Umbilical cord (tissue), 2 donors: Measurements from ENCODE around the gene C6orf15. TPM values are rescaled to one million over a fixed set of nuclear protein-coding genes. Genes with fewer than 3 reads are reported as not detected.

ENCODE experiments used
- DNase-seq: peaks from one replicate; pipeline ENCODE4 v3.0.0-alpha.2; 2015; ENCODE audit warnings: low spot score
- total RNA-seq: library from RNA; depleted of rRNA; stranded (reverse); fragments of >200 nt; gene quantifications from one replicate; pipeline ENCODE4 v1.2.3, GENCODE V29; 2014; ENCODE audit warnings: low replicate concordance; ENCODE audit not compliant: insufficient read depth

C6orf15 gene
- total RNA-seq, 1 donor from 2014 or later = not detected

DNA sequence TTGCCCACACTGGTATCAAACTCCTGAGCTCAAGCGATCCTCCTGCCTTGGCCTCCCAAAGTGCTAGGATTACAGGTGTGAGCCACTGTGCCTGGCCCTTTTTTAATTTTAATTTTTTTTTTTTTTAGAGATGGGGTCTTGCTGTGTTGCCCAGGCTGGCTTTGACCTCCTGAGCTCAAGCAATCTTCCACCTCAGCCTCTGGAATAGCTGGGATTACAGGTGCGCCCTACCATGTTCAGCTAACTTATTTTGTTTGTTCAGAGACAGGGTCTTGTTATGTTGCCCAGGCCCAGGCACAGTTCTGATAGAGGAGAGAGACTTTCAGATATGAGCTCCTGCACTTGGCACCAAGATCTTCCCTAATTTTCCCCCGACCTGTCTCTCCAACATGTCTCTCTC is 18.4 kb upstream of the C6orf15 start:
- DNase-seq = no peak

- DNase-seq = no peak
Measured at GRCh38 chr6:31129130-31129529, 16.8 kb upstream of the C6orf15 start.

GRCh38 chr6:31128093-31128676 is 15.8 kb upstream of the C6orf15 start:
- peak; percentile 52 for DNase-seq

DNA sequence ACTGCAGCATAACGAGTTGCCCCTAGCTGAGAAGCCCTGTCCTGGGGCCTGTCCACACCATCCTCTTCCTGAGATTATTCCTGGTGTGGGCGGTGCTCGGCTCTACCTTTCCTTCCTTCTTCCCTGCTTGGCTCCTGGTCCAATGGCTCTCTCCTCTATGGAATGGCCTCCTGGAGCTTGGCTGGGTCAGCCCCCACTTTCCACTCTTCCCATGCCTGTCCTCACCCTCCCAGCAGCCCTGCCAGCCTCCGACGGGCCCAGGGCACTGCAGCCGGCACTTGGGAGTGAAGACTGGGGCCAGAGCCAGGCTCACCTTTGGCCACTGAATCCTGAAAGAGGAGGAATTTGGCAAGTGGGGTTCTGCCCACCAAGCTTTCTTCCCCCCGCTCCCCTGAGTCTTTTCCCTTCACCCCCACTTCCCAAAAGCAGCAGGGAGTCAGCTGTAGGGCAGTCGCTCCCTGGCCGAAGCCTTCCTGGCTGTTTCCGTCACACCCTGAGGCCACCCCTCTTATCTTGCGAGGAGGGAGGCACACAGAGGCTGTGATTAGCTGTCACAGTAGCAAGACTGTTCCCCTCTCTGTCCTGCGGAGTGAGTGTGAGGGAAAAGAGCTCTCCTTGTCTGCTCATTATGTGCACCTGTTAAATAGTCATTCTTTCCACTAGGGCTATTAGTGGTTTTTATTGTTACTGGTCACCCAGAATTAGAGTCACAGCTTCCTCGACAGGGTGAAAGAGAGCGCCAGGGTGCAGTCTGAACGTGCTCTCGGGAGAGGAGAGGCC is 14.2 kb upstream of the C6orf15 start:
- no peak for DNase-seq

DNA sequence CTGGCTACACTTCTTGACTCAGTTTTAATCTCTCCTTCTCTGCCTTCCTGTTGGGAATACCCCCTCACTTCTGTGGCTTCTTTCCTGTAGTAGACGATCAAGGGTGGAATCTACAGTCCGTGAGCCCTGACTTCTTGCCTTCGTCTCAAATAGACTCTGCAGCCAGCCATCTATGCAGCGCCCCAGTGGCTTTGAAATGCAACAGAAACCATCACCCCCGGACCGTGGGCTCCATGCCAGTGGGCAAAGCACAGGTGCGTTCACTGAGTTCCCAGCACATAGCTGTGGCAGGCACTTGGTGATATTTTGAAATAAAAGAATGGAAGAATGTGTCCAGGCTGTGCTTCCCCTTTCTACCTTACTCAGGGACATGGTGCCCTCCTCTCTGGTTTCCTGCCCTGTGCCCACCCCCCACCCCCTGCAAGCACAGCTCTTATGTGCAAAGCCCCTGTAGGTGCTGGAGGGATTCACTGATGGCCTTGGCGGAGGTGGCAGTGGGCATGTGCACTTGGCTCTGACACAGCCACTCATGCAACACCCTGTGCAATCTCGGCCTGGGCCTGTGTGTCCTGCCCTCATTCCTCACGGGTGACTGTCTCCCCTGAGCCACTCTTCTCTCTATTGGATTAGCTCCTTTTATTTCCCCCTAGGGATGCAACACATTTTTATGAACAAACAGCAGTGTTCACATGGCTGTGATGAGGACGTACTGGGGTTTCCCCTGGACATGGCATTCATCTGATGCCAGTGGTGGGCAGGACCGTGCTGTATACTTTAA is 13.4 kb upstream of the C6orf15 start:
- no peak for DNase-seq

DNA sequence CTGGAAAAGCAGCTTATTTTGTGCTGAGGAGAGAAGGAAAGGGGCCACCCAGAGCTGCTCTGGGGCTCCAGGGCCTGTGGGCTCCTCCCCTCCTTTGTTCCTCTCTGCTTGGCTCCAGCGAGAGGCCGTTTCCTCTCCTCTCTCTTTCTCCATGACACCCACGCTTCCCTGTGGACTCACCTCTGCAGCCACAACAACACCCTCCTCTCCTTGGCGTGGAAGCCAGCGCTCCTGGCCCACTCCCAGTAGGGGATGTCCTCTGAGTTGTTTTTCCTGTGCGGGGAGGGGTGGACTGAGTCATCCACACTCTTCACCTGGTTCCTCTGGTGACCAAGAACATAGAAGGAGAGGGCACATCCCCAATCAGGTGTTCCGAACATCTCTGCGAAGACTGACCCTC is 12.8 kb upstream of the C6orf15 start:
- no peak for DNase-seq

DNA sequence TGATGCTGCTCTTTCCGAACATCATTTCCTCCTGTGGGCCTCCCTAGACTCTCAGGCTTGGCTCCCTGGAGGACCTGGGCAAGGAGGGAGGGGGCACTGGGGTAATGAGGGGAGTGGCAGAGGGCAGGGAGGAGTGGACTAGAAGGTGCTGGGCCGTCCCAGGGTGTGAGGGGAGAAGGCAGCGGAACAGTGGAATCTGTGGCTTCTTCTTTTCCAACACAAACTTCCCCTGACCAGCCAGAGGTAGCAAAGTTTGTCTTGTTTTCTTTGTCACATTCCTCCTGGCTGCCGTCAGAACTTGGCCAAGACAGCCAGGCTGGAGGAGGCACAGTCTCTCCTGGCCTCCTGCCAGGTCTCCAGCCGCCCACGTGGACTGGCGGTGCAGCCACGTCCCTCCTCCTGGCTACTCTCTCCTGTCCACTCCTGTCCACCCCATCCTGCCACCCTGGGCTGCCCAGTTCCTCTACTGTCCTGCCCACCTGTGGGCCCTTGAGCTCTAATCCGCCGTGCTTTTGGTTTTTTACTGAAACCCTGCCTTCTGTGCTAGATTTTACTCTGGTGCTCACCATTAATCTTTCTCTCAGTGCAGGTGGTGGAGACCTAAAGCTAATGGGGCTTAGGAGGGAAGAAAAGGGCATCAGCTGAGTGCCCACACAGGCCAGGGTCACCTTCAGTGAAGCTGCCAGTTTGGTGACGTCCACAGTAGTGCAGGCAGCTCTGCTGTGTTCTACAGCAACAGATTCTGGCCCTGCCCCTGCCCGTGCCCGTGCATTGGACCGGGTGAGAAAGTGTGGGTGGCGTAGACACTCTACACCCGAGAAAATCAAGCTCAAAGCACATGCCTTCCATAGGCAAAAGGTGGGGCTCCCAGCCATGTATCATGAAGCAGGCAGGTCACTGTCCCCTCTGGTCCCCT is 10.7 kb upstream of the C6orf15 start:
- peak; percentile 93 for DNase-seq

- DNase-seq = no peak
Measured at GRCh38 chr6:31121131-31121790, 8.9 kb upstream of the C6orf15 start.

DNA sequence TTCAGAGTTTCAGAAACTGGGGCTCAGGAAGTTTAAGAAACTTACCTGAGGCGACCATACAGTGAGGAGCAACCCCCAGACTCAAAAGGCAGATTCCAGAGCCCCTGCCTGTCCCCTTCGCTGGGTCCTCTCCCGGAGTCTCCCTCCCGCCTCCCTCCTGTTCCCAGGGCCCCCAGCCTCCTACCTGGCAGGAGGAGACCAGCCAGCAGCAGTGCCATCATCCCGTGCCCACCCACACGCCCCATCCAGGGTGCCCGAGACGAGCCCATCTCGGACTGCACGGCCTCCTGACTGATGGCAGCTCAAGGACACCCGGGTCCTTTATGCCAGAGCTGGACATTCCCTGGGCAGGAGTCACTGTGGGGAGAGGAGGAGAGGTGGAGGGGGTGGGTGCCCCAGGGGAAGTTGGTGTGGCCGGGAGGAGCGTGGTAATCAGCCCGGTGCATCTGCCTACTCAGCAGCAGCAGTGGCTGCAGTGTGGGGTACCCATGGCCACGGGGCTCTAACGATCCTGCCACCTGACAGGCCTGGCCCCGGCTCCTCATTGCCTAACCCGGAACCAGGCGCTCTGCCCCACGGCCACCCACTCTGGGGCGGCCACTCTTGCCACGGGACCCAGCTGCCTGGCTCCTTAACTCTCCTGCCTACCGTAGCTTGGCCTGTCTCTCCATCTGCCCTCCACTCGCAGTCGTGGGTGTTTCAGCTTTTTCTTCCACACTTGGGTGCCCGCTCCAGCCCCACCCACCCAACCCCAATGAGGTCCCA is 8.0 kb upstream of the C6orf15 start, which contains the start of gene CDSN:
Gene CDSN (minus strand): TSS at position 296 of the 765 bp plus-strand sequence. CDS start 27 bp downstream, at position 269.
- DNase-seq = no peak

GRCh38 chr6:31118178-31118577 is 5.8 kb upstream of the C6orf15 start:
- DNase-seq = no peak

DNA sequence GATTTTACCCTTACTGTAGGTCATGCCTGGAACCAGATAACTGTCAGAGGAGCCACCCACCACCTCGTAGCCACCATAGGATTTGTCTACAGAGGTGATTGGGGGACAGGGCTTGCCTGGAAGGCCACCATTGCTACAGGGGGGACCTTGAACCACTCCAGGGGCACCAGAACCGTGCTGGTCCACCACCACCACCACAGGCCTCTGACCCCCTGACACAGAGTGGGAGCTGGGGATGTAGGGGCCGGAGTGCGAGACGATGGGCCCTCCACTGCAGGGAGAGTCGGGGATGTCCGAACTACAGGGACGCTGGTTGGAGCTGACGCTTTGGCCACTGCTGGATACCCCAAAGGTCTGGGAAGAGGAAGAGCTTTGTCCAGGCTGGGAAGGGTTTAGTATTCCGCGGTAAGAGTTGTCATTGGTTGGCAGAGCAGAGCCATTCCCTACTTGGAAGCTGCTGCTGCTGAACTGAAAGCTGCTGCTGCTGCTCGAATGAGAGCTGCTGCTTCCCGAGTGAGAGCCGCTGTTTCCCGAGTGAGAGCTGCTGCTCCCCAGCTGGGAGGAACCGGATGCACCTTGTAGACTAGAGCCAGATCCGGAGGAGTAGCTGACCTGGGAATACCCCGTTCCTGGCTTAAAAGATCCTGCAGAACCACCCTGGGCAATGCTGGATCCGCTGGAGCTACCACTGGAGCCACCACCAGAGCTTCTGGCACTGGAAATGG is 4.4 kb upstream of the C6orf15 start:
- DNase-seq = no peak

DNA sequence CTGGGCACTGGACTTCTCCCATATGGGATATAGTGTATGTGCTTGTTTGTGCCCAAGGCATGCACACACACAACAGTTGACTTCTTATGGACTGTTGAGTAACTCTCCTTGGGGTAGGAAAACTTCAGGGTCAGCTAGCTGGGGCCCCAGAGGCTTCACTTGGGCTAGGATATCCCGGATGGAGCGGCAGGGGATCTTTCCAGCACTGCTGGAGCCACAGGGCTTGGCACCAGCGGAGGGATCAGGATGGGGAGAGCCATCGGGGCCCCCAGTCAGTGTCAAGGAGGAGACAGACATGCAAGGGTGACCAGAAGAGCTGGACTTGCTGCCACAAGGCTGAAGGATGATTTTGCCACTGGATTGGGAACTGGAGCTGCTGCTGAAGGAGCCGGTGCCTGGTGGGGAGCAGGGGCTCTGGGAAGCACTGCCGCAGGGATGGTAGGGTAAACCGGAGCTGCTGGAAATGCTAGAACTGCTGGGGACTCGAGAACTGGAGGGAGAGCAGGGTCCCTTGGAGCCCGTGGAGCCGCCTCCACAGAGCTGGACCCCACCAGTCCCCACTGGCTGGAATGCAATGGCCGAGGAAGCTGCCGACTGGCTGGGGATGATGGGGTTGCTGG is 3.7 kb upstream of the C6orf15 start:
- no peak for DNase-seq

GRCh38 chr6:31114970-31115849 is 2.8 kb upstream of the C6orf15 start:
- peak; percentile 72 for DNase-seq

- peak; percentile 97 for DNase-seq
Measured at GRCh38 chr6:31114541-31114878, 2.1 kb upstream of the C6orf15 start, which contains the start of gene PSORS1C1. TSS of gene PSORS1C1 (plus strand) at chr6:31114800. CDS start at chr6:31129633, 14,833 bp downstream.

GRCh38 chr6:31113861-31114540 is 1.6 kb upstream of the C6orf15 start:
- peak; percentile 71 for DNase-seq

DNA sequence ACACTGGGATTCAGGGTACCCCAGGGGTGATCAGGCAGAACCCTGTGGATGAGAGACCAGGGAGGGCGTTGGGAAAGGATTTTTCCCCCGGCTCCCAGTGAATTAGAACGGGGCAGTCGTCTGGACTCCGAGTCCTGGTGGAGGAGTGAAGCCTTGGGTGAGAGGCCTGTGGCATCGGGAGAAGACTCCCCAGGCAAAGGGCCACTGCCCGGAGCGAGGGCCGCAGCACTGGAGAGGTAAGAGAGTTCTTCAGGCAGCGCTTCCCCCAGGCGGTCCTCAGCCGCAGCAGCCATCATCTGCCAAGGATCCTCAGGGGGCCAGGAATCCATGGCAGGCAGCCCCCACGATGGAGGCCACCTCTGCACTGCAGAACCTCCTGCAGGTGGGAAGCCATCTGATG is 663 bp downstream of the C6orf15 start:
- DNase-seq = no peak
